CD8-positive, alpha-beta memory T cell (primary cell): Measurements from ENCODE around the gene FCHO1. TPM values are rescaled to one million over a fixed set of nuclear protein-coding genes. Genes with fewer than 3 reads are reported as not detected.
A peak's percentile ranks its signal among the peaks of the same experiment; 100 is the strongest.

Source experiments
- CTCF ChIA-PET: fragments of 350-600 bp; sonication (Branson Sonifier 250); formaldehyde crosslinking; loops from one replicate; lab custom pipeline; 2021; ENCODE audit warnings: antibody characterized with exemption; lab: Charles Lee
- POLR2A ChIA-PET: fragments of 350-600 bp; sonication (Branson Sonifier 250); formaldehyde crosslinking; loops from one replicate; lab custom pipeline; 2021; ENCODE audit warnings: antibody characterized with exemption; lab: Charles Lee
- DNase-seq, 5 donors: peaks; one replicate each; pipeline versions ENCODE4 v3.0.0 to v3.0.0-alpha.2; 2020 to 2022; ENCODE audit warnings: mixed read lengths in 1 of 5
- H3K27ac ChIP-seq: one replicate; pipeline ENCODE4 v1.7.0; 2013; ENCODE audit warnings: low read depth, mild to moderate bottlenecking, low read length, moderate library complexity
- H3K27me3 ChIP-seq: 2 replicates; pipeline ENCODE4 v1.7.0; 2013; ENCODE audit warnings: low read length, mild to moderate bottlenecking; ENCODE audit not compliant: insufficient read depth, poor library complexity, severe bottlenecking
- H3K36me3 ChIP-seq: 2 replicates; pipeline ENCODE4 v1.7.0; 2013; ENCODE audit warnings: mild to moderate bottlenecking, low read length, moderate library complexity; ENCODE audit not compliant: insufficient read depth
- H3K4me1 ChIP-seq: 2 replicates; pipeline ENCODE4 v1.7.0; 2013; ENCODE audit warnings: mild to moderate bottlenecking, low read length, moderate library complexity; ENCODE audit not compliant: insufficient read depth
- H3K4me3 ChIP-seq: 2 replicates; pipeline ENCODE4 v1.7.0; 2013; ENCODE audit warnings: mild to moderate bottlenecking, low read length
- H3K9me3 ChIP-seq: 2 replicates; pipeline ENCODE4 v1.7.0; 2013; ENCODE audit warnings: mild to moderate bottlenecking, low read length
- H3K27ac Mint-ChIP-seq, 8 donors: one replicate each; pipeline ENCODE4 v1.8.0; 2020 to 2021; ENCODE audit warnings: mixed read lengths in 8 of 8, mild to moderate bottlenecking in 6 of 8, inconsistent platforms in 3 of 8, moderate library complexity in 3 of 8
- H3K27me3 Mint-ChIP-seq, 2 donors: one replicate each; pipeline ENCODE4 v1.8.0; 2020 to 2021; ENCODE audit warnings: mixed read lengths in 2 of 2, mild to moderate bottlenecking in 1 of 2, moderate library complexity in 1 of 2
- H3K36me3 Mint-ChIP-seq, 3 donors: one replicate each; pipeline ENCODE4 v1.8.0; 2020 to 2021; ENCODE audit warnings: mixed read lengths in 3 of 3, inconsistent platforms in 1 of 3, mild to moderate bottlenecking in 1 of 3
- H3K4me1 Mint-ChIP-seq, 3 donors: one replicate each; pipeline ENCODE4 v1.8.0; 2020 to 2021; ENCODE audit warnings: mixed read lengths in 3 of 3, inconsistent platforms in 1 of 3, mild to moderate bottlenecking in 1 of 3
- H3K4me3 Mint-ChIP-seq, 7 donors: one replicate each; pipeline ENCODE4 v1.8.0; 2020 to 2021; ENCODE audit warnings: mixed read lengths in 7 of 7, mild to moderate bottlenecking in 6 of 7, moderate library complexity in 4 of 7, inconsistent platforms in 2 of 7
- H3K9me3 Mint-ChIP-seq, 5 donors: one replicate each; pipeline ENCODE4 v1.8.0; 2020 to 2022; ENCODE audit warnings: mixed read lengths in 5 of 5, mild to moderate bottlenecking in 3 of 5, moderate library complexity in 2 of 5, inconsistent platforms in 1 of 5
- polyA plus RNA-seq: library from polyadenylated mRNA; unstranded; fragments of 300-500 nt; fragmentation: Illumina TruSeq; gene quantifications from one replicate; pipeline ENCODE4 v1.2.3, GENCODE V29; 2021
- total RNA-seq, 2 experiments: library from RNA; stranded (reverse); gene quantifications; one replicate each; pipeline ENCODE4 v1.2.3, GENCODE V29; 2021

FCHO1 gene
- total and polyA plus RNA-seq, 3 experiments from 2014 or later = 23.0 to 38.7 (median 37.7) TPM

DNA sequence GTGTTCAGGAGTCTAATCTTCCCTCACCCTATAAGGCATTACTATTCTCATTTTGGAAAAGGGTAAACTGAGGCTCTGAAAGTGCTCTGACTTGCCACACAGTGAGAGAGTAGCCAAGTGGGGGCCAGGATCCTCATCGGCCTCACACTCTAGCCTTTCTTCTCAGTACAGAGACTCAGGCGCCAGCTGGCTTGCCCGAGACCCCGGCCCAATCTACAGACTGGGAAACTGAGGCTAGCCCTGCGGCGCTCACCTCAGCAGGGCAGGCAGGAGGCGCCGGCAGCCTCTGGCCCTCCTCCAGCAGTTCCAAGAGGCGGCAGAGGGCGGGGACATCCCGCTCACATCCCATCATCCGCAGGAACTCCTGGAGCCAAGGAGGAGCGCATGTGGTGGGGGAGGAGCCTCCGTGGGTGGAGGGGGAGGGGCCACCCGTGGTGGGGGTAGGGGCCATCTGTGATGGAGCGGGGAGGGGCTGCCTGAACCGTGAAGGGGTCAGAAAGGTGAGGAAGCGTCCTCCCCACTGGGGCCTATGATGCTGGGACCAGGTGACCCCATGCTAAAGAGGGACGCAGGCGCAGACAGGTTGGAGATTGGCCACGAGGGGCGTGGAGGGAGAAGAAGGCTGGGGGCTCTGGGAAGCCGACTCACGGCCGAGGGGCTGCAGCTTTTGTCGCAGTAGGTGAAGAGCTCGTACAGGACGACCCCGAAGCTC, 78.7 kb downstream of the FCHO1 start:
- Histone ChIP-seq H3K36me3 (peaks cover 42% of the 10 kb centered on the region), H3K27me3 (no peaks in the 10 kb centered on the region), H3K4me1 (no peaks in the 10 kb centered on the region), H3K9me3 (no peaks in the 10 kb centered on the region), H3K27ac (no peak overlapping the region), H3K4me3 (no peak overlapping the region)
- H3K36me3 Mint-ChIP-seq = peaks cover 4 to 71% (median 10%) of the 10 kb centered on the region in 3 donors
- no peaks in the 10 kb centered on the region for H3K9me3 Mint-ChIP-seq
- H3K27ac Mint-ChIP-seq = peak overlapping the region in 2 of 8 donors; percentile 35 to 47
- H3K27me3 Mint-ChIP-seq = no peaks in the 10 kb centered on the region
- H3K4me1 Mint-ChIP-seq = peaks cover 0 to 7% (median 0%) of the 10 kb centered on the region in 3 donors
- ChIA-PET POLR2A (no interaction called here), CTCF (no interaction called here)
- no peak overlapping the region for H3K4me3 Mint-ChIP-seq
- no peak for DNase-seq

DNA sequence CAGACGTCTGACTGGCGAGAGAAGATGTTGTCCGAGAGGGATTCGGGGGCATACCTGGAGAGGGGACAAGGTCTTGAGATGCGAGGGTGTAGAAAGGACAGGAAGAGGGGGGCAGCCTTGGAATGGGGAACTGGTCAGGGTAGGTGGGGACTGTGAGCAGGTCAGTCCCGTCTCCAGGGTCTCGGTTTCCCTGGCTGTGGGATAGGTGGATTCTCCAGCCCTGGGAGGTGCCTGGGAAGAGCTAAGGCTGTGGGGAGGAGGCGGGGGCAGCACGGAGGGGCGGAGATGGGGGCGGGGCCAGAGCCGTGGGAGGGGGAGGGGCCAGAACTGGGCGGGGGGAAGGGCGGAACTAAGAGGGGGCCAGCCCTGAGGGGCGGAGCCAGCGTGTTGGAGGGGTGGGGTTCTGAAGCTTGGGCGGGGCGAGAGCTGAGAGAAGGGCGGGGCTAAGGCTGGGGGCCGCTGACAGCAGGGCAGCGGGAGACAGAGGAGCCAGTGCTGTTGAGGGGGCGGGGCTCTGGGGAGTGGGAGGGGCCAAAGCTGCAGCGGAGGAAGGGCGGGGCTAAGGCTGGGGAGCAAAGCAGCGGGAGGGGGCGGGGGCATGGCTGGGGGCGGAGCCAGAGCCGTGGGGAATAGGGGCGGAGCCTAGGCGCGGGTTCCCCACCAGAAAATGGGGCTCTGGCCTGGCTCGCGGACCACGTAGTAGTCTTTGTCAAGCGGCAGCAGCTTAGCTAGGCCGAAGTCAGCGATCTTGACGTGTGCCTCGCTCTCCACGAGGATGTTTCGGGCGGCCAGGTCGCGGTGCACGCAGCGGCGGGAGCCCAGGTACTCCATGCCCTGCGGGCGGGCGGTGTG, 79.5 kb downstream of the FCHO1 start:
- peaks cover 10 to 74% (median 17%) of the 10 kb centered on the region in 3 donors for H3K36me3 Mint-ChIP-seq
- H3K9me3 Mint-ChIP-seq = peaks cover 0 to 2% (median 0%) of the 10 kb centered on the region in 5 donors
- peaks cover 0 to 13% (median 7%) of the 10 kb centered on the region in 3 donors for H3K4me1 Mint-ChIP-seq
- H3K27ac Mint-ChIP-seq = peak overlapping the region in 1 of 8 donors; percentile 47
- H3K27ac ChIP-seq = no peak overlapping the region
- no peak overlapping the region for H3K4me3 ChIP-seq
- H3K4me3 Mint-ChIP-seq = no peak overlapping the region
- CTCF ChIA-PET = interaction anchor here (1.4 kb wide), 1 partner anchor 28 kb away, joined by 3 read pairs; no protein-coding TSS in a partner anchor
- H3K27me3 Mint-ChIP-seq = no peaks in the 10 kb centered on the region
- peak in 3 of 5 donors; percentile 20 to 35 (median 25) for DNase-seq
- peaks cover 50% of the 10 kb centered on the region for H3K36me3 ChIP-seq
- H3K9me3 ChIP-seq = no peaks in the 10 kb centered on the region
- H3K4me1 ChIP-seq = no peaks in the 10 kb centered on the region
- POLR2A ChIA-PET = no interaction called here
- H3K27me3 ChIP-seq = no peaks in the 10 kb centered on the region

DNA sequence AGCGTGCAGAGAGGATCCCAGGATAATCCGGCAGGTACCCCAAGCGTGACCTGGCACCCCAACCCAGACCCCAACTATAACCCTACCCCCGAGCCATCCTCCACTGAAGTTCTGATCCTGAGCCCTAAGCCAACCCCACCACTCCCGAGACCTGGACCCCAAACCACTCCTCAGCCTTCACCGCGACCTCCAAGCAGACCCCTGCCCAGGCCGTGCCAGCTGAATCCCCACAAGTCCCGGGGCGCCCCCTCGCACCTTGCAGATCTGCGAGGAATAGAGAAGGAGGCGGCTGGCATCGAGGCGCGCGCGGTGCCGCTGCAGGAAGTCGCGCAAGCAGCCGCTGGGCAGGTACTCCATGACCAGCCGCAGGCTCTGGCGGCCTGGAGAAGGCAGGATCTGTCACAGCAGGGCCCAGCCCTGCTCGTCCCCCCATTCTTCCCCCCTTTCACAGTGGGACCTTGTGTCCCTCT, 80.2 kb downstream of the FCHO1 start:
- Histone ChIP-seq H3K36me3 (peaks cover 57% of the 10 kb centered on the region), H3K4me1 (no peaks in the 10 kb centered on the region), H3K9me3 (no peaks in the 10 kb centered on the region), H3K27me3 (no peaks in the 10 kb centered on the region), H3K4me3 (no peak overlapping the region), H3K27ac (no peak overlapping the region)
- H3K4me1 Mint-ChIP-seq = peaks cover 1 to 14% (median 12%) of the 10 kb centered on the region in 3 donors
- peaks cover 0 to 2% (median 0%) of the 10 kb centered on the region in 5 donors for H3K9me3 Mint-ChIP-seq
- peaks cover 10 to 79% (median 18%) of the 10 kb centered on the region in 3 donors for H3K36me3 Mint-ChIP-seq
- POLR2A ChIA-PET = no interaction called here
- no peak for DNase-seq
- H3K4me3 Mint-ChIP-seq = no peak overlapping the region
- H3K27ac Mint-ChIP-seq = peak overlapping the region in 1 of 8 donors; percentile 11
- CTCF ChIA-PET = interaction anchor here (1.4 kb wide), 1 partner anchor 29 kb away, joined by 3 read pairs; no protein-coding TSS in a partner anchor
- no peaks in the 10 kb centered on the region for H3K27me3 Mint-ChIP-seq

DNA sequence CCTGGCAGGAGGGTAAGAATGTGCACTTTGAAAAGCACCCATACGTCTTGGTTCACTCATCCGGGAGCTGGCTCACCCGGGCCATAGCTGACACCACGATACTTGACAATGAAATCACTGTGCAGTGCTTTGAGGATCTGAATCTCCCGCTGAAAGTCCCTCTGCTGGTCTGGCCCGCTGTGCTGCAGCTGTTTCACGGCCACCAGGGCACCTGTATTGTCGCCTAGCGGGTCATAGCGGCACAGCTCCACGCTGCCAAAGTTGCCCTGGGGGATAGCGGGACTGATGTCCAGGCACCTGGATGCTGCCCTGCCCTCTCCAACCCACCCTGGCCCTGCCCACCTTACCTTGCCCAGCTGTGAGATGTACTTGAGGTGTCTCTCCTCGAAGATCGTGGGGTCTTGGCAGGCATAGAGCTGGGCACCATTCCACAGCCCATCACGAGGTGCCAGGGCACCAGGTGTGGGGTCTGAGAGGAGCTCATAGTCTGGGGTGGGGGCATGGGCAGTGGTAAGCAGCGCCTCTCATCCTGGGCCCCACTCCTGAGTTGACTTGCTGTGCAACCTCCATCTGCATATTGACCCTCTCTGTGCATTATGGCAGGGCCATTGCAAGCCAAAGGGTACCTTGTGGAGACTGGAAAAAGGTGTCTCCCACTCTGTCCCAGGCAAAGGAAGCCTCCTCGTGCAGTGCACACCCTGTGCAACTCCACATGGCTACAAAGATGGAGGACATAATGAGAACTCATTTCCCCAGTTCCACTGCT, 81.3 kb downstream of the FCHO1 start:
- Mint-ChIP-seq H3K4me3 (no peak overlapping the region), H3K36me3 (peaks cover 10 to 81% (median 21%) of the 10 kb centered on the region in 3 donors), H3K4me1 (peaks cover 5 to 16% (median 15%) of the 10 kb centered on the region in 3 donors), H3K9me3 (peaks cover 0 to 2% (median 0%) of the 10 kb centered on the region in 5 donors), H3K27me3 (no peaks in the 10 kb centered on the region), H3K27ac (peak overlapping the region in 2 of 8 donors; percentile 54 to 61)
- peaks cover 61% of the 10 kb centered on the region for H3K36me3 ChIP-seq
- H3K27ac ChIP-seq = no peak overlapping the region
- ChIA-PET CTCF (interaction anchor here (0.9 to 3.0 kb wide), 3 partner anchors 17 to 30 kb away, joined by 3 to 7 read pairs (median 4); partner anchors contain the start of gene RPL18A), POLR2A (interaction anchor here (0.6 kb wide), 1 partner anchor 1798 kb away, joined by 3 read pairs; no protein-coding TSS in a partner anchor)
- no peaks in the 10 kb centered on the region for H3K4me1 ChIP-seq
- no peak for DNase-seq
- H3K4me3 ChIP-seq = no peak overlapping the region
- no peaks in the 10 kb centered on the region for H3K27me3 ChIP-seq
- H3K9me3 ChIP-seq = no peaks in the 10 kb centered on the region

DNA sequence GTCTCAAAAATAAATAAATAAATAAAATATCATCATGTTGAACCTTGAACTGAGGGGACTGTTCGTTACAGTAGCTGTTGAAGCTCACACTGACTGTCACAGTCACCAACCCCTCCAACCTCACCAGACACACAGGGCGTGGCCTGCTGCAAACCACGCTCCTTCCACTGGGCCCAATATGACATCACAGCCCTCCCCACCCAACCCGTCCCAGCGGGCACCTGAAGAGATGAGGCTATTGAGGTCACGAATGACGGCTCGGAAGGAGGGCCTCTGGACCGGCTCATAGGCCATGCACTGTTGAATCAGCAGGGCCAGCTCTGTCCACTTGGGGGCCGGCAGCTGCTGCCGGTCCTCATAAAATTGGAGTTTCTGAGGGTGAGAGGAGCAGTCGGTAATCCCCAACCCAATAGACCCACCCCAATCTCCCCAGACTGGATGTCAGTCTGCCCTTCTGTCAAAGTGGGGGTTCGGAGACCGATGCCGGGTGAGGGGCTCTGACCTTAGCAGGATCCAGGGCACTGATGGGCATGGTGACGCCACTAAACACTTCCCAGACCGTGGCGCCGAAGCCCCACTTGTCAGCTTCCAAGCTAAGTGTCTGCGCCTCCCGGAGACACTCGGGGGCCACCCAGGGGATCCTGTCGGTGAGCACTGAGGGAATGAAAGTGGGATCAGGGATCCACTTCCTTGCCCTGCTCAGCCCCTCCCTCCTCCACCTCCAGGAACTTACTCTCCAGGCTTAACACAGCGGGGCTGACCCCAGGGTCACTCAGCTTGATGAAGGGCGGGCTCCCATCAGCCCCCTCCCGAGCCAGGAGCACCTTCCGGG, 83.3 kb downstream of the FCHO1 start:
- Mint-ChIP-seq H3K27me3 (no peaks in the 10 kb centered on the region), H3K36me3 (peaks cover 14 to 86% (median 22%) of the 10 kb centered on the region in 3 donors), H3K4me3 (no peak overlapping the region), H3K27ac (peak overlapping the region in 4 of 8 donors; percentile 55 to 79 (median 62)), H3K4me1 (peaks cover 5 to 21% (median 12%) of the 10 kb centered on the region in 3 donors), H3K9me3 (peaks cover 0 to 2% (median 0%) of the 10 kb centered on the region in 5 donors)
- ChIA-PET CTCF (interaction anchor here (1.4 to 3.0 kb wide), 2 partner anchors 15 to 98 kb away, joined by 3 to 7 read pairs; partner anchors contain the start of gene CCDC124), POLR2A (interaction anchor here (0.5 kb wide), 1 partner anchor 1567 kb away, joined by 3 read pairs; no protein-coding TSS in a partner anchor)
- Histone ChIP-seq H3K27ac (no peak overlapping the region), H3K9me3 (no peaks in the 10 kb centered on the region), H3K4me1 (no peaks in the 10 kb centered on the region), H3K27me3 (no peaks in the 10 kb centered on the region), H3K36me3 (peaks cover 74% of the 10 kb centered on the region), H3K4me3 (no peak overlapping the region)
- DNase-seq = no peak

DNA sequence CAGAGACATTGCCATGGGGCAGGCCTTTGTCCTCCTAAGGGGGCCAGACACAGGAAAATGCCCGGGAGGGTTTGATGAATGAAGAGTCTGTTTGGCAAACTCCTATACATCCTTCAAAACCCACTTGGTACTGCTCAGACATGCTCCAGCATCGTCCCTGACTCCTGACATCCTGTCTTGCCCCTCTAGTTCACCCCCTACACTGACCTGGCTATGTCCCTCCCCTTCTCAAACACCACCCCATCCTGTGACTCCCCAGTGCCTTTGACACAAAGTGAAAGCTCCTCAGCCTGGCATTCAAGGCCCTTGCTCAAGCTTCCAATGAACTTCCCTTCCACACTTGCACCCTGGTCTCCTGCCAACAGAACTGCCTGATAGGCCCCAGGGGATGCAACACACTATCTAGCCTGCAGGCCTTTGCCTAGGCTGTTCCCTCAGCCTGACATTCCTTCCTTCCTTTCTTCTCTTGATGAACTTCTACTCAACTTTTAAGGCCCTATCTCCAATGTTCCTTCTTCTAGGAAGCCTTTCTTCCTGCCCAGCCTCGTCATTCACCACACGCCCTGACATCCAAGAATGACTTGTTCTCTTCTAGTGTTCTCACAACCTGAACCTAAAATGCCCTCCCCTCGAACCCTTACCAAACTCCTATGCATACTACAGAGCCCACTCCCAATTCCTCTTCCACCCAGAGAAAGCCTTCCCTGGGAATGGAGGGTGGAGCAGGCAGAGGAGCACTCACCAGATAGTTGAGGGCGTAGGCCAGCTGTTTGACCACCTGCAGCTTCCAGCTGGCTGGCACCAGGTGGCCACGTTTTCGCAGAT, 84.1 kb downstream of the FCHO1 start:
- ChIA-PET CTCF (interaction anchor here (1.4 kb wide), 1 partner anchor 97 kb away, joined by 3 read pairs; the partner anchor contains the start of gene CCDC124), POLR2A (interaction anchor here (0.5 kb wide), 1 partner anchor 1568 kb away, joined by 3 read pairs; no protein-coding TSS in a partner anchor)
- Histone ChIP-seq H3K27me3 (no peaks in the 10 kb centered on the region), H3K4me1 (no peaks in the 10 kb centered on the region), H3K36me3 (peaks cover 73% of the 10 kb centered on the region), H3K4me3 (no peak overlapping the region), H3K9me3 (no peaks in the 10 kb centered on the region), H3K27ac (no peak overlapping the region)
- DNase-seq = no peak
- H3K4me1 Mint-ChIP-seq = peaks cover 5 to 21% (median 12%) of the 10 kb centered on the region in 3 donors
- no peak overlapping the region for H3K4me3 Mint-ChIP-seq
- H3K27me3 Mint-ChIP-seq = no peaks in the 10 kb centered on the region
- peak overlapping the region in 7 of 8 donors; percentile 26 to 94 (median 77) for H3K27ac Mint-ChIP-seq
- H3K36me3 Mint-ChIP-seq = peaks cover 14 to 87% (median 25%) of the 10 kb centered on the region in 3 donors
- peaks cover 0 to 2% (median 0%) of the 10 kb centered on the region in 5 donors for H3K9me3 Mint-ChIP-seq
